ENCODE data around the gene ALAD.

Gene ALAD

DNA sequence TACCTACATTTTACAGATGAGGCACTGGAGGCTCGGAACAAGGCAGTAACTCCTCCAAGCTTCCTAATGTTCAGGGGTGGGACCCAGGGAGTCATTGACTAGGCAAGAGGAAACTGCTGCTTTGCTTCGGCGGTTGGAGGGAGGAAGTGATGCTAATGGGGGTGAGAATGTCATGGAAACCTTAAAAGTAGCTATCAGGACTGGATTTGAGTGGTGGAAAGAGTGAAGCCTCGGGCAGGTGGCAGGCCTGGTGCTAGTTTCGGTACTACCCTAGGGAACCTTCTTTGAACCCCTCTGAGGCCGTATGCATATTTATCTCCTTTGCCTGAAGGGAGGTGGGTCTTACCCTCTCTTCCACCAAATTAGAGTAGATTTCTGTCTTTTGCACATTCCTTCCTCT lies 50.1 kb downstream of the ALAD start:
- TF ChIP-seq, protein P1, sequence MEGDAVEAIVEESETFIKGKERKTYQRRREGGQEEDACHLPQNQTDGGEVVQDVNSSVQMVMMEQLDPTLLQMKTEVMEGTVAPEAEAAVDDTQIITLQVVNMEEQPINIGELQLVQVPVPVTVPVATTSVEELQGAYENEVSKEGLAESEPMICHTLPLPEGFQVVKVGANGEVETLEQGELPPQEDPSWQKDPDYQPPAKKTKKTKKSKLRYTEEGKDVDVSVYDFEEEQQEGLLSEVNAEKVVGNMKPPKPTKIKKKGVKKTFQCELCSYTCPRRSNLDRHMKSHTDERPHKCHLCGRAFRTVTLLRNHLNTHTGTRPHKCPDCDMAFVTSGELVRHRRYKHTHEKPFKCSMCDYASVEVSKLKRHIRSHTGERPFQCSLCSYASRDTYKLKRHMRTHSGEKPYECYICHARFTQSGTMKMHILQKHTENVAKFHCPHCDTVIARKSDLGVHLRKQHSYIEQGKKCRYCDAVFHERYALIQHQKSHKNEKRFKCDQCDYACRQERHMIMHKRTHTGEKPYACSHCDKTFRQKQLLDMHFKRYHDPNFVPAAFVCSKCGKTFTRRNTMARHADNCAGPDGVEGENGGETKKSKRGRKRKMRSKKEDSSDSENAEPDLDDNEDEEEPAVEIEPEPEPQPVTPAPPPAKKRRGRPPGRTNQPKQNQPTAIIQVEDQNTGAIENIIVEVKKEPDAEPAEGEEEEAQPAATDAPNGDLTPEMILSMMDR (IDR thresholded peaks at IDR 0.05; ENCODE audit: control extremely low read depth, extremely low read depth, low read depth, missing control alignments), result no peak
- ChIA-PET POLR2A (interaction anchor here (1.0 kb wide), 1 partner anchor 76 kb away, joined by 3 read pairs; the partner anchor contains the start of gene CDC26), CTCF (interaction anchor here (1.0 to 4.9 kb wide), 12 partner anchors 9 to 305 kb away, joined by 3 to 22 read pairs (median 6); partner anchors contain the start of genes ALAD, CDC26, PRPF4 and WDR31)
- peak; percentile 55 for DNase-seq (ENCODE audit: extremely low spot score)

DNA sequence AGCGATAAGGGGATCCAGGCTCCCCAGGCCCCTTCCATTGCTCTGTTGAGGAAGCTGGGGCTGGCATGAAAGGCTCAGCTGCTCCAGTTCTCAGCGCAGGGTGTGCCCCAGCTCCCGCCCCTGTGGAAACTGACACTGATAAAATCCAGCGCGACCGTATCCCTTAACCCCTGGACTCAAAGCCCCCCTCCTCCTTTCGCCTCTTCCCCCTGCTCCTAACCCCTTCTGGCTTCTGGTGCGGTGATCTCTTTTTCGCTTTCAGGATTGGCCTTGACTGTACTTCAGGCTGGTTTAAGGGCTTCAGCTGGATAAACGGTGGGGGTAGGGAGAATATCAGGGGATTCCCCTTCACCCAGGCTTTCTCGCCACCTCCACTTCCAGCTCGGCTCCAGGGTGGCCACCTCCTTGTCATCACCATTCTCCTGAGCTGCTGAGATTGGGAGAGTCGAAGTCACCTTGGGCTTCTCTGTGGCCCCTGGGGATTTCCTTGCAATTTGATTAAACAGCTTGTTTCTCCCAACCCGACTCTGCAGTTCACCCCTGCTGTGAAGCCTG lies 50.9 kb downstream of the ALAD start:
- TF ChIP-seq, protein P1 (IDR thresholded peaks at IDR 0.05; ENCODE audit: control extremely low read depth, extremely low read depth, low read depth, missing control alignments), result no peak
- CTCF ChIA-PET, result interaction anchor here (1.0 to 4.9 kb wide), 13 partner anchors 9 to 308 kb away, joined by 3 to 22 read pairs (median 4); partner anchors contain the start of genes ALAD, CDC26, PRPF4 and WDR31
- POLR2A ChIA-PET, result interaction anchor here (0.9 to 1.0 kb wide), 2 partner anchors 10 to 75 kb away, joined by 3 read pairs; partner anchors contain the start of genes CDC26 and WDR31
- DNase-seq (ENCODE audit: extremely low spot score), result peak; percentile 40

DNA sequence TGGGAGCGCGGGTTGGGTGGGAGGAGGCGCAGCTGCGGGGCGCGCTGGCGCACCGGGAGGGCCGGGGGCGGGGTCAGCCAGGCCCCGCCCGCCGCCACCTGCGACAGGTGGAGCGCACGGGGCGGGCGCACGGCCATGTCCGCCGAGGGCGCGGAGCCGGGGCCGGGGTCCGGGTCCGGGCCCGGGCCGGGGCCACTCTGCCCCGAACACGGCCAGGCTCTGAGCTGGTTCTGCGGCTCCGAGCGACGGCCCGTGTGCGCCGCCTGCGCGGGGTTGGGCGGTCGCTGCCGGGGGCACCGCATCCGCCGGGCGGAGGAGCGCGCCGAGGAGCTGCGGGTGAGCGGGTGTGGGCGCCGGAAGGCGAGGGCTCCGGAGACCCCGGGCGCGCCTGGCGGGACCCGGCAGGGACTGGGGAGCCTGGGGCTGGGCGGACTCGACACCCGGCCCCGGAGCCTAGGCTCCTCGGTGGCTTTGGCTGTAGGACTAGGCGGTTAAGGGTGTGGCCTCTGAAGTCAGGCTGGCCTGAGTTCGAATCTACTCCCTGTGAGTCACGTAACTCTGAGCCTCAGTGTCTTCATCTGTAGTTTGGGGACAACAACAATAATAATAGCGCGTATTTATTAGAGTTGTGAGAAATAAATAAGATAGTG lies 51.5 kb downstream of the ALAD start, which contains the start of gene BSPRY:
TSS of gene BSPRY (plus strand) at position 97 of the 650 bp plus-strand sequence. CDS start at position 136, 39 bp downstream.
- ChIA-PET CTCF (interaction anchor here (1.4 to 4.9 kb wide), 8 partner anchors 9 to 309 kb away, joined by 3 to 22 read pairs (median 6); partner anchors contain the start of genes CDC26, PRPF4 and WDR31), POLR2A (interaction anchor here (0.9 kb wide), 1 partner anchor 9 kb away, joined by 3 read pairs; the partner anchor contains the start of gene WDR31)
- TF ChIP-seq, protein P1 (IDR thresholded peaks at IDR 0.05; ENCODE audit: control extremely low read depth, extremely low read depth, low read depth, missing control alignments), result no peak
- DNase-seq (ENCODE audit: extremely low spot score), result peak; percentile 62

DNA sequence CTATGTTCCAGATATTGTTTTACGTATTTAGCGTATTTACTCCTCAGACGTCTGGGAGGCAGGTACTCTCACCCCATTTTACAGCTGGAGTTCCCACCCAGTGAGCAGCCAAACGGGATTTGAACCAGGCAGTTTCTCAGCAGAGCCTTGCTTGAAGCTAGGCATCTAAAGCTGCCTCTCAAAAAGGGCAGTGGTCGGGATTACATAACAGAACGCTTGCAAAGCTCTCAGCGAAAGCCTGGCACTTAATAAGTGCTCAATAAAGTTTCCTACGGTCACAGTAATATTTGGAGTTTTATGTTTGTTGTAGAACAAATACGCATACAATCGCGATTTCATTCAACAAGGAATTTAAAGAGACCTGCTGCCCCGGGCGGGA lies 52.0 kb downstream of the ALAD start:
- CTCF ChIA-PET, result interaction anchor here (1.0 to 4.9 kb wide), 7 partner anchors 8 to 243 kb away, joined by 3 to 22 read pairs (median 6); partner anchors contain the start of genes CDC26, PRPF4 and WDR31
- no peak for DNase-seq (ENCODE audit: extremely low spot score)
- TF ChIP-seq, protein P1 (IDR thresholded peaks at IDR 0.05; ENCODE audit: control extremely low read depth, extremely low read depth, low read depth, missing control alignments), result no peak
- POLR2A ChIA-PET, result no interaction called here

DNA sequence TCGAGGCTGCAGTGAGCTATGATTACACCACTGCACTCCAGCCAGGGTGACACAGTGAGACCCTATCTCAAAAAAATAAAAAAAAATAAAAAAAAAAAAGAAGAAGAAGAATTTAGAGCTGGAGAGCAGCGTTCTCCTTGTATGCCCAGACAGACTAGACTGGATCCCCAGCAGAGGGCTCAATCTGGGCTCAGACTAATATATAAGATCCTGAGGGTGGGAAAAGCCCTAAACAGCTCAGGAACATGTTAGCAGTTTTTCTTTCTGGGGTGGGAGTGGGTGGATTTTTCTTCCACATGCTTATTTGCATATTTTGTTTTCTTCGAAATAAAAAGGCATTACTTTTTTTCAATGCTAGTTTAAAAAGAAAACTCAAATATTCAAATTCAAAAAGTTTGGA lies 52.6 kb downstream of the ALAD start:
- ChIA-PET CTCF (interaction anchor here (1.0 to 4.9 kb wide), 9 partner anchors 8 to 243 kb away, joined by 3 to 22 read pairs (median 6); partner anchors contain the start of genes CDC26, PRPF4 and WDR31), POLR2A (interaction anchor here (1.3 kb wide), 1 partner anchor 62 kb away, joined by 4 read pairs; the partner anchor contains the start of genes C9orf43 and POLE3)
- TF ChIP-seq, protein P1 (IDR thresholded peaks at IDR 0.05; ENCODE audit: control extremely low read depth, extremely low read depth, low read depth, missing control alignments), result no peak
- DNase-seq (ENCODE audit: extremely low spot score), result no peak

DNA sequence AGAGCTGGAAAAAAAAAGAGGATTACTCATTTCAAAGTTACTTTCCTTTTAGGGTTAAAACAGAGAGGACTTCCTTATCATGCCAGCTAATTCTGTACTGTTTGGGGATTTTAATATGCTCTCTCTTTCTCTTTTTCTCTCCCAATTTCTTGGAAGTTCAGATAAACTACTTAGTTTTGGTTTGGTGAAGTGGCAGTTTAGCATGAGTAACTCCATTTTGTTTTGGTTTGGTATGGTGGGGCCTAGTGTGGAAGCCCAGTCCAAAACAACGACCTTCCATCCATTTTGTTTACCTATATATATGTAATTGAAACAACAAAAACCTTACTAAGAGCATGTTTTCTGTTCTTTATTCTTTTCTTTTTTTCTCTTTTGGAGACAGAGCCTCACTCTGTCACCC lies 55.4 kb downstream of the ALAD start:
- ChIA-PET CTCF (interaction anchor here (1.2 to 1.3 kb wide), 2 partner anchors 61 to 246 kb away, joined by 3 to 4 read pairs; no protein-coding TSS in a partner anchor), POLR2A (no interaction called here)
- TF ChIP-seq, protein P1 (IDR thresholded peaks at IDR 0.05; ENCODE audit: control extremely low read depth, extremely low read depth, low read depth, missing control alignments), result no peak
- no peak for DNase-seq (ENCODE audit: extremely low spot score)
